GM12891 (cell line): ENCODE results near the gene RNLS.

ENCODE experiments used
- DNase-seq: peaks from one replicate; pipeline ENCODE4 v3.0.0; 2011; ENCODE audit warnings: low spot score; ENCODE audit not compliant: insufficient read length
- FAIRE-seq: peaks from 2 replicates; lab custom pipeline; 2011; peaks lifted over from hg19 to GRCh38; lab: Jason Lieb, UNC
- PAX5 ChIP-seq: IDR thresholded peaks from 2 replicates; pipeline ENCODE4 v1.6.1; 2011; ENCODE audit warnings: low read length, moderate library complexity, mild to moderate bottlenecking; ENCODE audit not compliant: insufficient read depth, severe bottlenecking
- POLR2A ChIP-seq: IDR thresholded peaks from 2 replicates; pipeline ENCODE4 v1.6.1; 2011; ENCODE audit warnings: low read depth, low read length, control low read depth
- POLR2AphosphoS5 ChIP-seq: IDR thresholded peaks from 2 replicates; pipeline ENCODE4 v1.6.1; 2011; ENCODE audit warnings: low read depth, low read length, control low read depth
- POU2F2 ChIP-seq: IDR thresholded peaks from 2 replicates; pipeline ENCODE4 v1.6.1; 2011; ENCODE audit warnings: low read depth, mild to moderate bottlenecking, control low read depth, low read length, moderate library complexity
- SPI1 ChIP-seq: IDR thresholded peaks from 2 replicates; pipeline ENCODE4 v1.6.1; 2011; ENCODE audit warnings: low read depth, low read length, control low read depth
- TAF1 ChIP-seq: IDR thresholded peaks from 2 replicates; pipeline ENCODE4 v1.6.1; 2011; ENCODE audit warnings: low read depth, low read length, control low read depth

The RNLS gene

DNA sequence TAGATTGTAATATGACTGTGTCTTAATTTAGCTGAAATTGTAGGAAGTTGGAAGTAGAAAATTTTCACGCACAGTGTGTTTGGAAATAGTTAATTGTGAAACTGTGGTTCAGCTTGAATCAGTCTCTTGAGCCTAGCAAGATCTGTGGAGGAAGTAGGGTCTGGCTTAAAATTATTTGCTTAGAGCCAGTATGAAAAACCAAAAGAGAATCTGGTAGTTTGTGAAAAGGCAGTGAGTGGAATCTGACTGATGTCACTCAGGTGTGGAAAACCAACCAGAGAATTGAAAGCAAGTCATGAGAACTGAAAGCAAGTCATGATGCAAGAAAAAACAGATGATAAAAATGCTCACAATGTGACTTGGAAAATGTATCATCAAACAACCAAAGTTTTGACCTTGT, 14.9 kb upstream of the RNLS start:
- FAIRE-seq = peak; percentile 87
- TF ChIP-seq POLR2A (no peak), POU2F2 (no peak), TAF1 (no peak), POLR2AphosphoS5 (no peak), PAX5 (no peak), SPI1 (no peak)
- no peak for DNase-seq

DNA sequence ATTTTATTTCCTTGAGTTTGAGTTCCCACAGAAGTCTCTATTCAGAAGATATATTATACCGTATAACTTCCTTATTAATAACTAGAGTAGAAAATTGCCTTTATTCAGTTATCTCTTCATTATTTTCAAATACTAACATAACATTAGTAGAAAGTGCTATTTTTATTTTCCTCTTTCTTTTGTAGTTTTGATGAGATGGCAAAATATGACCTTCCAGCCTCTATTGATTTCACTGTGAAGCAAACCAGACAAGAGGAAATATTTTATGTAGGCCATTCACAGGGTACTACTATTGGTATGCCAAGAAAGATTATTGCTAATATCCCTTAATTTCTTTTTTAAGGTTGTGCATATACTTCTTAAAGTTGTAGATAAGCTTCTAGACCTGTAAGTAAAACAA, 11.4 kb upstream of the RNLS start:
- FAIRE-seq = no peak
- TF ChIP-seq SPI1 (no peak), POU2F2 (no peak), POLR2A (no peak), TAF1 (no peak), PAX5 (no peak), POLR2AphosphoS5 (no peak)

DNA sequence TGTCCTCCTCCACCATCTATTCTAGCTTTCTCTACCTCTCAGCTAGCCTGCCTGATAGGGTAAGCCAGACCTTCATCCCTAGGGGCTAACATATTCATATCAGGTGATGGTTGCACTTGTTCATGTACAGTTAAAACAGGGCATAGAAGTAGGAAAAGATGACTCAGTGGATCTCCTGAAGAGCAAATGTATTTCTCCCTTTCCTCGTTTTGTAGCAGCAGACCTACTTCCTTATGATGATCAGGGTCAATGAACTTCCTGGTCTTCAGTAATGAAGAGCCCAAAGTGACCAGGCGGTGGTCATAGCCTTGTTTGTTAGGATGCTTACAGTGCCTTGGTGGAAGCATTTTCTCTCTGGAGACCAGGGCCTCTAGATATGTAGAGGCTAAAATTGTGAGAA, 9.8 kb upstream of the RNLS start:
- TF ChIP-seq SPI1 = no peak
- TF ChIP-seq POLR2A = no peak
- no peak for DNase-seq
- no peak for FAIRE-seq

More for the DNA sequence above, 11.4 kb upstream of the RNLS start:
- DNase-seq = no peak

DNA sequence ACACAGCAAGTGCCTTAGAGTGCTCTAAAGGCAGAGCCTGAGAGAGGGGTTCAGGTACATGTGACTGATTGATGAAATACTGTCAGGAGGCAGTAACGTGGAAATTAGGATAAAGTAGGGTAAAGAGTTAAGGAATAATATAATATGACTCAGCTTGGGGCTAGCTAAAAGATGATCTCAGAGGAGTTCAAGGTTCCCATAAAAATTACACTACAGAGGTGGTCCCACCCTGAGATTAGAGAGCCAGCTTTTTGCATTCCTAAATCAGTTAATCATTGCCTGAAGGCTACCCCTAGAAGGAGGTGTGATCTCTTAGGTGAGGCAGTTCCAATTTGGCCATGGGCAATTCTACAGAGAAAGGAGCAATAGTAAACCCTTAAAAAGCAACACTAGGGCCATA, 9.3 kb upstream of the RNLS start:
- FAIRE-seq = no peak
- TF ChIP-seq PAX5 (no peak), POLR2AphosphoS5 (no peak), POU2F2 (no peak), POLR2A (no peak), SPI1 (no peak), TAF1 (no peak)
- DNase-seq = no peak

DNA sequence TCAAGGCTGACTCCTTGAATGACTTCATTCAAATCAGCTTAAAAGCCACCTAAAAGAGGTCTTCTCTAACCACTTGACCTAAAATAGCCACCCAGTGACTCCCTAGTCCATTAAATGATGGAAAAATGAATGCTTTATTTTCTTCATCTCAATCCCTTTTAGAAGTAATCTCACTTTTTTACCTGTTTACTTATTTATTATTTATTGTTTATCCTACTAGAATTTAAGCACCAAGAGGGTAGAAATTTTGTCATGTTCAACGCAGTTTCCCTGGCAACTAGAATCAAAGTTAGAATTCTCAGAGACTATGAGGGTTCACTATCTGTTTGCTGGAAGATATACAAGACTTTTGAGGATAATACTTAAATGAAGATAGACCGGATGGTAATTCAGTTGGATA, 3.3 kb upstream of the RNLS start, which contains the start of gene LIPJ:
Gene LIPJ (plus strand): TSS at position 301 of the 400 bp plus-strand sequence. CDS start 3,926 bp downstream, outside the sequence.
- DNase-seq (no peak), FAIRE-seq (no peak)
- no peak for TF ChIP-seq SPI1
- no peak for TF ChIP-seq PAX5
- TF ChIP-seq POLR2A = no peak
- no peak for TF ChIP-seq POLR2AphosphoS5
- TF ChIP-seq POU2F2 = no peak
- no peak for TF ChIP-seq TAF1

DNA sequence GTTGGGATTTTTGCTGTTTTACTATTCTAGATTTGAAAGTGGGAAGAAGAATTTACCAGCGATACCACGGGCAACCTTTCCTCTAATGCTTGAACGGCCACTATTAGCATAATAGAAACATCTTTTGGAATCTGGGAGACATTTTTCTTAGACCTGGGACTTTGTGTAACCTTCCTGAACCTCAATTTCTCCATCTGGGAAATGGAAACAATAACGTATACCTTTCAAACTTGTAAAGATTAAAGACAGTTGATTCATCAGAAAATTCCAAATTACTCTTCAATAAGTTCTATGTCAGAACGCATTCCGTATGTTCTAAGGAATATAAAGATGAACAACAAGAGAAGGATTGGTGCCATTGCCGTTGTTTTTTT, 453 bp upstream of the RNLS start:
- FAIRE-seq (no peak), DNase-seq (no peak)
- TF ChIP-seq POLR2AphosphoS5 = no peak
- no peak for TF ChIP-seq SPI1
- TF ChIP-seq TAF1 = no peak
- TF ChIP-seq PAX5 = no peak
- no peak for TF ChIP-seq POU2F2
- no peak for TF ChIP-seq POLR2A

DNA sequence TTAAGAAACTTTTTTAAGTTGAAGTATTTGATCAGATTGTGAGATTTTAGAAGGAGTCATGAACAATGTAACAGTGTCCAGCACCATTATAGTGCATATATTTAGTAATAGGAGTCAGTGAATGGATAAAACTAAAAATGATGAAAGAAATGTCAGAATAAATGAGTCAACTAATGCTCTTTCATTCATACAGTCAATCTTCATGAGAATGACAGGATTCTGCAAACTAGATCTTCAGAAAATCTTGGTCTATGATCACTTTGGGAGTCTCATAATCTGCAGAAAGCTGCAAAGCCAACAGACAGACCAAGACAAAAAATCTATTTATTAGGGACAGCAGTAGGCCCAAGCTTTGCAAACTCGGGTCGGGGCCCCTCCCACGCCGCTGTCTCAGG, 710 bp downstream of the RNLS start:
- peak; percentile 28 for FAIRE-seq
- DNase-seq = no peak
- TF ChIP-seq SPI1 (no peak), POU2F2 (no peak), TAF1 (no peak), POLR2A (no peak), PAX5 (no peak), POLR2AphosphoS5 (no peak)

DNA sequence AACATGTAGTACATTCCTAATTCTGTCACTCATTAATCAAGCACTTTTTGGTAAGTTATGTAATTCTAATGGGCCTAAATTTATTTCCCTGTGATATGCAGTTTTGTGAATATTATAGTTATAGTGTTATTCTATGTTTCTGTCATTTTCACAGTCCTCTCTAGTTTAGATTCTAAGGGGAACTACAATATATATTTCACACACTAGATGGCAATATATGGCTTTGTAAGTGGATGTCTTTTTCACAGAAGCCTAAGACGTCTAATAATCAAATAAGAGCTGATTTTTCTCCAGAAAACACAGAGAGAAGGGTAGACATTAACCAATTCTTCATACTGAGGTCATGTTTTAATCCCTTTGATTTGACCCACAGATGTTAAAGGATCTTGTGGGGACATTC, 18.0 kb downstream of the RNLS start:
- TF ChIP-seq SPI1 = no peak
- TF ChIP-seq TAF1 = no peak
- no peak for TF ChIP-seq POLR2AphosphoS5
- TF ChIP-seq PAX5 = no peak
- no peak for TF ChIP-seq POLR2A
- no peak for TF ChIP-seq POU2F2
- DNase-seq (no peak), FAIRE-seq (no peak)

DNA sequence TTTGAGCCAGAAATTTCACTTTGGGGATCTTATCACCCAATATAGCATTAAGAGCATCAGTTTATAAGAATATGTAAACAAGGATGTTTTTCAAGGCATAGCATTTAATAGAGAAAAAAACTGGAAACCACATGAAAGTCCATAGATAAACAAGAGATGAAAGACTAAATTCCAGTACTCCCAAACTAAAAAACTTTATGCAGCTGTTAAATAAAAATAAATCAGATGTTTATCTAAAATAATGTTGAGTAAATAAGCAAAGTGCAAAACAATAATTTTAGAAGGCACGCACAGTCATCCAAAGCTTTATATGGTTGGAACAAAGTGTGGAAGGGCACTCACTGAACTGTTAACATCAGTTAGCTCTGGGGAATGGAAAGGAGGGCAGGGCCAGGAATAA, 21.0 kb downstream of the RNLS start:
- FAIRE-seq (no peak), DNase-seq (no peak)
- TF ChIP-seq TAF1 (no peak), POU2F2 (no peak), SPI1 (no peak), PAX5 (no peak), POLR2A (no peak), POLR2AphosphoS5 (no peak)

DNA sequence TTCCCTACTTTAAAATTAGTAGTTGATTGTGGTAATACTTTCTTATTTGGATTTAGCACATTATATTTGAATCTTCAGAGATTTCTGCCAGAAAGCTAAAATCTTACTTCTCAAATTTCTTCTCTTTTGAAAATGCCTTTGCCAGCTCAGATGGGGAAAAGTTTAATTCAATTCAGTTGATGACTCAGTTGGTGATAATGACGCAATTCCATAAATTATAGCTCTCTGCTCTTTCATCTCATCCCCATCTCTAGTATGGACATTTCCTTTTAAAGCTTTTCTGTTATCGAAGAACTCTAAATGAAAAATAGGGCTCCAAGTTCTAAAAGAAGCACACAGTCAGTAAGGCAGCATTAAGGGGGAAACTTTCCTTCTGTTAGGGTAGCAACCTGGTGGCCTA, 25.5 kb downstream of the RNLS start:
- TF ChIP-seq POLR2AphosphoS5 = no peak
- no peak for TF ChIP-seq SPI1
- TF ChIP-seq POLR2A = no peak
- TF ChIP-seq TAF1 = no peak
- DNase-seq (no peak), FAIRE-seq (no peak)
